HFF-Myc (cell line): ENCODE measurements around the gene GMIP.

ENCODE experiments used
- DNase-seq: peaks from one replicate; pipeline ENCODE4 v3.0.0-alpha.2; 2011; ENCODE audit warnings: low read depth; ENCODE audit errors: extremely low read depth
- H3K4me3 ChIP-seq: replicated peaks from 2 replicates; pipeline ENCODE4 v1.5.1; 2011; ENCODE audit warnings: low read depth, mild to moderate bottlenecking, control low read depth, low read length
- TF ChIP-seq, protein P1 (sequence below): IDR thresholded peaks from 2 replicates; pipeline ENCODE4 v1.5.1; 2012; ENCODE audit warnings: mild to moderate bottlenecking, low read depth, low read length, control low read depth; ENCODE audit errors: missing control alignments

Gene GMIP

DNA sequence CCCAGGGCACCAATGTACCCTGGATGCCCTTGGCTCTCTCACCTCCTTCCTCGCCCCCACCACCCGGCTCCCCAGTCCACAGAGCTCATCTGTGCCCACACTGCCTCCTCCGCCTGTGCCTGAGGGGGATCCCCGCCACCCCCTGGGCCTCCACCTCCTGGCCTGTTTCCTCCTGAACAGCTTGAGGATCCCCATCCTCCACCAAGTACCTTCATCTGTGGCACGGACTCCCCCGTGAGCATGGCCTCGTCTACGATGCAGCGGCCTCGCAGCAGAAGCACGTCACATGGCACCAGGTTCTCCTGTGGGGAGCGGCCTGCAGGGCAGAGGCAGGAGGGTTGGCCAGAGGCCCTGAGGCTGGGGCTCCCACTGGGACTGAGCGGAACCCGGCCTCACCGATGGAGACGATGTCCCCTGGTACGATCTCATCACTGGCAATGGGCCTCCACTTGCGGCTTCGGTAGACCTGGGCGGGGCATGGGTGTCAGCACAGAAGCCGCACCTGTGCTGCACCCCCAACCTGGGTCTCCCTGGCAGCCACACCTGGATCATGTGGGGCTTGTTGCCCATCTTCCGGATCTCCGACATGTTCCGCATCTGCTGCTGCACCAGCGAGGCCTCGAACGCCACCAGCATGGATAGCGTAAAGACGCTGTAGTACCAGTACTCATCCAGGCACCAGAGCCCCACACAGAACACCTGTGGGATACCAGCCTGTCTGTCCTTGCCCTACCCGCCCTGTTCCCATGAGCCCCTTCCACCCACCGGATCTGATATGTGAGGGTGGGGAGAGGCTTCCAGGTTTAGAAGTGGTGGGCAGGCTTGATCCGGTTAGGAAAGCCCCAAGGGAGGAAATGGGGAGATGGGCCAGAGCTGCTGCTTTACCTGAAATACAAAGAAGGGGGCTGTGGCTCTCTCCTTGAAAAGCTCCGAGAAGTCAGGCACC lies 13.3 kb upstream of the GMIP start:
- DNase-seq, result no peak
- TF ChIP-seq, protein P1, sequence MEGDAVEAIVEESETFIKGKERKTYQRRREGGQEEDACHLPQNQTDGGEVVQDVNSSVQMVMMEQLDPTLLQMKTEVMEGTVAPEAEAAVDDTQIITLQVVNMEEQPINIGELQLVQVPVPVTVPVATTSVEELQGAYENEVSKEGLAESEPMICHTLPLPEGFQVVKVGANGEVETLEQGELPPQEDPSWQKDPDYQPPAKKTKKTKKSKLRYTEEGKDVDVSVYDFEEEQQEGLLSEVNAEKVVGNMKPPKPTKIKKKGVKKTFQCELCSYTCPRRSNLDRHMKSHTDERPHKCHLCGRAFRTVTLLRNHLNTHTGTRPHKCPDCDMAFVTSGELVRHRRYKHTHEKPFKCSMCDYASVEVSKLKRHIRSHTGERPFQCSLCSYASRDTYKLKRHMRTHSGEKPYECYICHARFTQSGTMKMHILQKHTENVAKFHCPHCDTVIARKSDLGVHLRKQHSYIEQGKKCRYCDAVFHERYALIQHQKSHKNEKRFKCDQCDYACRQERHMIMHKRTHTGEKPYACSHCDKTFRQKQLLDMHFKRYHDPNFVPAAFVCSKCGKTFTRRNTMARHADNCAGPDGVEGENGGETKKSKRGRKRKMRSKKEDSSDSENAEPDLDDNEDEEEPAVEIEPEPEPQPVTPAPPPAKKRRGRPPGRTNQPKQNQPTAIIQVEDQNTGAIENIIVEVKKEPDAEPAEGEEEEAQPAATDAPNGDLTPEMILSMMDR, result no peak
- no peak overlapping the region for H3K4me3 ChIP-seq

DNA sequence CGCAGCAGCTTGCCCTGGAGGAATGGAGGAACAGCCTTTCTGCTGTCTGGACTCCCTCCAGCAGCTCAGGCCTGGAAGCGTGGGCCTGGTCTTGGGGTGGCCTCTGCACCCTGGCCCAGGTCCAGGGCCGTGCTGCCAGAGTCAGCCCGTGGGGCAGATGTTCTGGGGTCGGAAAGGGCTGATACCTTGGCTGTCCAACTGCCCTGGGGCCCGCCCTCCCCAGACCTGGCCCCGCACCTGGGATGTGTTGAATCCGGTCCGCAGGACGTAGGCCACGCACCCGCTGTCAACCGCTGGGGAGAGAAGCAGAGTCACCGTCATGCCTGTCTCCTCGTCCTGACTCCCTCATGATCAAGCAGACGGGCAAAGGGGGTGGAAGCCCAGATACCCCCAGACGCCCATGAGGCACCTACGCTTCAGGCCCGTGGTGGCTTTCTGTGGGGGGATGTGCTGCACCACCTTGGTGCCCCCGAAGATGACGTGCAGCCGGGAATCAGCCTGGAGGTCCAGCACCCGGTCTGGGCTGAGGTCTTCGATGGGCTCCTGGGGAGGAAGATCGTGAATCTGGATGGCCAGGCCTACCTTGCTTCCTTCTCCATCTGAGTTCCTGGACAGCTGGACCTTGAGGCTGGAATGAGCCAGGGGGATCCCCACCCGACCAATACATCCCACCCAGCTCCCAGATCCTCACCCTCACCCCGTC lies 12.3 kb upstream of the GMIP start:
- TF ChIP-seq, protein P1, result no peak
- DNase-seq, result no peak
- no peak overlapping the region for H3K4me3 ChIP-seq

DNA sequence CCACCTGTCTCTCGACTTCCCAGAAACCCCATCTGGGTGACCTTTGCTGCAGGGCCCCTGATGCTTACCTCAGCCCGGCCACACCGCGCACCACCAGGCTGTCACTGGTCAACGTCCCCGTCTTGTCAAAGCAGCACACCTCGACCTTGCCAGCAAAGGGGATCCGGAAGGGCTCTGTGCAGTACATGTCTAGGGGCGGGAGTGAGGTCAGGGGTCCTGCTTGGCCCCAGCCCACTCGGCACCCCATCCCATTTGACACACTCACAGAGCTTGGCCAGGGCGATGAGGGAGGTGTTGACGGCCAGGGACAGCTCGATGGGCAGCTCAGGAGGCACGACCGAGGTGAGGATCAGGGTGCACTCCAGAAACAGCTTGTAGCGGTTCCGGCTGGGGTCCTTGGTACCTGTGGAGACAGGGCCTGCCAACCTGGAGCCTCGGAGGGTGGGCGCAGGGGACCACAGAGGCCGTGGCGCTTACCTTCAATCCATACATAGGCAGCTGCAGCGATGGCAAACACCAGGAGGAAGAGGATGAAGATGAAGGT lies 11.7 kb upstream of the GMIP start:
- H3K4me3 ChIP-seq, result no peak overlapping the region
- TF ChIP-seq, protein P1, result no peak
- DNase-seq, result no peak

DNA sequence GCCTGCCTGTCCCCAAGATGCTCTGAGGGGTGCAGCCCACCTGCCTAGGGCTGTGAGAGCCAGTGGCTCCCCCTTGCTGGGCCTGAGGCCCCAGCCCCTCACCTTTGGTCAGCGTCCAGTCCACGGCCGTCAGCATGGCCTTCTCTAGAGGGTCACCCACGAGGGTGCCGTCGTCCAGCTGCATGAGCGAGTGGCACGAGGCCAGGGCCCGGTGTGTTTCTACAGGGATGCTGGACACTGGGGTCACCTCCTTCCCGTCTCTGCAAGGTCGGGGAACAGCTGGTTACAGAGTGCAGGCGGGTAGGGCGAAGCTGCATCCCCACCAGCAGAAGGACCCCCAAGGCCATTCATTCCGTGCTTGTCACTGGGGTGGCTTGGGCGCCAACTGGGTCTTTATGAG lies 11.0 kb upstream of the GMIP start:
- no peak overlapping the region for H3K4me3 ChIP-seq
- no peak for DNase-seq
- TF ChIP-seq, protein P1, result no peak

DNA sequence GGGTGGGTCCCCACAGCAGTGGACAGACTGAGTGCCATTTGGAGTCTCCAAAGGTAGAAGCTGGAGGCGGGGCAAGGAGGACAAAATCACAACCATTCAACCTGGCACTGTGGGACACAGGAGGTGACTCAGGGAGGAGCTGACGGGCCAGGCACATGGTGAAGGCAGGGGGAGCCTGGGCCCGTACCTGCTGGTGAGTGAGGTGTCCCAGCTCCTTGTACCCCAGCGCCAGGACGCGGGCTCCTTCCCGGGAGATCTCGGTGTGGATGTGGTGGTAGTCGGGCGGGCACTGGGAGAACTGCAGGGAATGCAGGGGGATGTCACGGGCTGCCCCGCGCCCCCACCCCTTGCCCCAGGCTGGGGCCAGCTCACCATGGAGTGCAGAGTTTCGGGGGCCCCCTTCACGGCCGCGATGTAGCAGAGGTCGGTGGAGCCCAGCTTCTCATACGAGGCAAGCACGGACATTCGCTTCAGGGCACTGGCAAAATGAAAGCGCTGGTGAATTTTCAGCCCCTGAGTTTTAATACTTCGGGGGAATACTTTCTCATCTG lies 10.2 kb upstream of the GMIP start:
- H3K4me3 ChIP-seq, result no peak overlapping the region
- TF ChIP-seq, protein P1, result no peak

DNA sequence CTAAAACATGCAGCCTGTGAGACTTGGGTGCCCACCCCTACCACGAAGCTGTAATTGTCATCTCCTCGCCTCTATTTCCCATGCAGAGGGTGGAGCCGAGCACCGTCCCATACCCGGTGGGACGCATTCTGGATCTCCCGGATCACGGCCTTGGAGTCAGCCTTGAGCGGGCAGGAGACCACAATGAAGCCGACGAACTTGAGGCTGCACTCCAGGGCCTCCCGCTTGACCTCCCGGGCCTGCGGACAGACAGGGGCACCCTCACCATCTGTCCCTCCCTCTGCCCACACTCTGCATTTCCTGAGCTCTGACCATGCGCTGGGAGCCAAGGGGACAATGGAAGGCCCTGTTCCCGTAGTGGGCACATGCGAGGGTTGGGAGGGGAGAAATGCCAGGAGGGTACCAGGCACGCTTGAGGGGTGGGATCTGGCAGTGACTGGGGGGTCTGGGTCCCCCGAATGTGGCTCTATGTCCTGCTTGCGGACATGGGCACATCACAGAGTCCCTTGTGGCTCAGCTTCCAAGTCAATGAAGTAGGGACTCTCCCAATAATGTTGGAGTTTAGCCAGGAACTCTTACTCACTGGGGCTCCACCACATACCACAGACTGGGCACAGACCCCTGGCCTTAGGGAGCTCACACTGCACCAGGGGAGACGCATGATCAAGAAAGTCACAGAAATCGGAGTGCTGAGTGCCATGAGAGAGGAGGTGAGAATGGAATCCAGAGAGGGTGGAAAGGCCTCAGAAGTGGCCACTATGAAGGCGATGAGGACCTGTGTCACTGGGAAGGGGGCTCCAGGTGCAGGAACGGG lies 9.2 kb upstream of the GMIP start:
- no peak for DNase-seq
- TF ChIP-seq, protein P1, result no peak
- H3K4me3 ChIP-seq, result no peak overlapping the region

More for the DNA sequence above, 10.2 kb upstream of the GMIP start:
- no peak for DNase-seq
